ENCODE results near the gene PLA2G4A. TPM values are rescaled to one million over a fixed set of nuclear protein-coding genes. Genes with fewer than 3 reads are reported as not detected.

Gene PLA2G4A
- total RNA-seq, 1 experiment from 2014 or later, result 2.0 TPM

DNA sequence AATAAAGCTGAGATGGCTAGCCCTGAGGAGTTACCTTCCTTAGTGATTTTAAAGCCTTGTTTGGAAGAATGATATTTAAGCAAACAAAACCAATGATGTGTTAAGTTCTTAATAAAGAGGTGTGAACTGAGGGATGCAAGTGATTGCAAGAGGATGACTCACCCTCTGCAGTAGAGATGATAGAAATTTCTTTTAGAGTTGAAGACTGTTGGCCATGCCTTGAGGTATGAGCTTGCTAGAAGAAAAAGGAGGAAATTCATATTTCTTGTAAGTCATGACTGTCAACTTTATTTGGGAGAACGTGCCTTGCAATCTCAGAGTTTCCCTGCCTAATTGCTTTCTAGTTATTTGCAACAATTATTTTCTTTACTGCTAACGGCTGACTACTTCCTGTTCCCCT, 94.7 kb downstream of the PLA2G4A start:
- POLR2A ChIA-PET, result no interaction called here
- peaks cover 11% of the 10 kb centered on the region for H3K4me1 Mint-ChIP-seq (ENCODE audit: low read depth, unreplicated experiment)
- no peak for DNase-seq
- H3K27me3 ChIP-seq (replicated peaks; ENCODE audit: control insufficient read depth, insufficient read depth, low read length), result no peaks in the 10 kb centered on the region
- CTCF ChIA-PET, result no interaction called here
- TF ChIP-seq, protein P1, sequence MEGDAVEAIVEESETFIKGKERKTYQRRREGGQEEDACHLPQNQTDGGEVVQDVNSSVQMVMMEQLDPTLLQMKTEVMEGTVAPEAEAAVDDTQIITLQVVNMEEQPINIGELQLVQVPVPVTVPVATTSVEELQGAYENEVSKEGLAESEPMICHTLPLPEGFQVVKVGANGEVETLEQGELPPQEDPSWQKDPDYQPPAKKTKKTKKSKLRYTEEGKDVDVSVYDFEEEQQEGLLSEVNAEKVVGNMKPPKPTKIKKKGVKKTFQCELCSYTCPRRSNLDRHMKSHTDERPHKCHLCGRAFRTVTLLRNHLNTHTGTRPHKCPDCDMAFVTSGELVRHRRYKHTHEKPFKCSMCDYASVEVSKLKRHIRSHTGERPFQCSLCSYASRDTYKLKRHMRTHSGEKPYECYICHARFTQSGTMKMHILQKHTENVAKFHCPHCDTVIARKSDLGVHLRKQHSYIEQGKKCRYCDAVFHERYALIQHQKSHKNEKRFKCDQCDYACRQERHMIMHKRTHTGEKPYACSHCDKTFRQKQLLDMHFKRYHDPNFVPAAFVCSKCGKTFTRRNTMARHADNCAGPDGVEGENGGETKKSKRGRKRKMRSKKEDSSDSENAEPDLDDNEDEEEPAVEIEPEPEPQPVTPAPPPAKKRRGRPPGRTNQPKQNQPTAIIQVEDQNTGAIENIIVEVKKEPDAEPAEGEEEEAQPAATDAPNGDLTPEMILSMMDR (IDR thresholded peaks at IDR 0.05; ENCODE audit: insufficient read depth in 1 of 2, low read depth in 1 of 2, low read length in 1 of 2, severe bottlenecking in 1 of 2, unreplicated experiment in 1 of 2), result no peak
- no peak overlapping the region for H3K4me3 ChIP-seq (ENCODE audit: low read depth, low read length)
- no peak overlapping the region for H3K4me3 Mint-ChIP-seq (ENCODE audit: unreplicated experiment)
- H3K36me3 Mint-ChIP-seq (ENCODE audit: insufficient read depth, unreplicated experiment), result no peaks in the 10 kb centered on the region
- H3K27me3 Mint-ChIP-seq (ENCODE audit: insufficient read depth, unreplicated experiment), result no peaks in the 10 kb centered on the region
- no peaks in the 10 kb centered on the region for H3K9me3 ChIP-seq
- peaks cover 23% of the 10 kb centered on the region for H3K4me1 ChIP-seq
- BruUV-seq (replicated peaks), result no TSS peak
- H3K27ac Mint-ChIP-seq (ENCODE audit: unreplicated experiment), result no peak overlapping the region
- H3K36me3 ChIP-seq (ENCODE audit: control insufficient read depth, insufficient read depth, low read length), result no peaks in the 10 kb centered on the region; the same call in 1 of the 2 replicates
- intact Hi-C loops (cut with micrococcal nuclease; ENCODE audit: unreplicated experiment), result no loop called here
- H3K9me3 Mint-ChIP-seq (ENCODE audit: unreplicated experiment), result peaks cover 12% of the 10 kb centered on the region

DNA sequence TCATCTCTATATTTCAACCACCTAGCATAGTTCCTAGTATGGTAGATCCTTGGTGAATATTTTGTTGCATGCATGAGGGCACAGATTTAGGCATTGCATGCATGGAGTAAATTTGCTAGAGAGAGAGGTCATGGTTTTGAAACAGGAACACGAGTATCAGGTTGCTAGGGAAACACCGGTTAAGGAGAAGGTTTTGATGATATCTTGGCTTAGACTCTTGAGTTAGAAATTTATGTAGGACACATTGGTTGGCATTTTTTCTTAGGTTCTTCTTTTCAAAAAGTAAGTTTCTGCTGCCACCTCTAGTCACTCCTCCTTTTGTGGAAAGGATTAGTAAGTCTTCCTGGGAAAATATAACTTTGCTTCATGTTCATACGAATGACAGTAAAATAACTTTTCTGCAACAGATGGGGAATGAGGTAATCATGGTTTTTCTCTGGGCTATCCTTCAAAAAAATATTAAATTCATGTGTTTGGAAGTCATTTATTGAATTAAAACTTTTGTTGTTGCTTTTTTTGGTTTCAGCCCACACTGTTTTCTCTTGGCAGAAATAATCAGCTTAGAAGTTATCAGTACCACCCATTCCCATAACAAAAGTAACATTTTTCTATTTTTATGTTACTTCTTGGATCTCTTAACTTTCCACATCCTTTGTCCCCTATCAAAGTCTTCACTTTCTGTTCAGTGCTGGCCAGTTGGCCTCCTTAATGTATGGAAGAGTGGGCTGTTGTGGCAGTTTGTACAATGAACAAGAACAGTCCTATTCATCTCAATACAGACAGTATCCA, 97.3 kb downstream of the PLA2G4A start:
- intact Hi-C loops (cut with micrococcal nuclease; ENCODE audit: unreplicated experiment), result loop anchor here (5.0 kb wide), 1 partner anchor 41 kb away; no protein-coding TSS in a partner anchor
- H3K27me3 Mint-ChIP-seq (ENCODE audit: insufficient read depth, unreplicated experiment), result no peaks in the 10 kb centered on the region
- H3K9me3 ChIP-seq, result no peaks in the 10 kb centered on the region
- no peak overlapping the region for H3K4me3 Mint-ChIP-seq (ENCODE audit: unreplicated experiment)
- no peak overlapping the region for H3K27ac Mint-ChIP-seq (ENCODE audit: unreplicated experiment)
- no peaks in the 10 kb centered on the region; the same call in 1 of the 2 replicates for H3K36me3 ChIP-seq (ENCODE audit: control insufficient read depth, insufficient read depth, low read length)
- DNase-seq, result no peak
- no peaks in the 10 kb centered on the region for H3K36me3 Mint-ChIP-seq (ENCODE audit: insufficient read depth, unreplicated experiment)
- BruUV-seq (replicated peaks), result no TSS peak
- H3K27me3 ChIP-seq (replicated peaks; ENCODE audit: control insufficient read depth, insufficient read depth, low read length), result no peaks in the 10 kb centered on the region
- H3K4me1 ChIP-seq, result peaks cover 23% of the 10 kb centered on the region
- TF ChIP-seq, protein P1 (IDR thresholded peaks at IDR 0.05; ENCODE audit: insufficient read depth in 1 of 2, low read depth in 1 of 2, low read length in 1 of 2, severe bottlenecking in 1 of 2, unreplicated experiment in 1 of 2), result no peak
- H3K4me1 Mint-ChIP-seq (ENCODE audit: low read depth, unreplicated experiment), result peaks cover 11% of the 10 kb centered on the region
- POLR2A ChIA-PET, result no interaction called here
- CTCF ChIA-PET, result no interaction called here
- H3K9me3 Mint-ChIP-seq (ENCODE audit: unreplicated experiment), result peaks cover 12% of the 10 kb centered on the region
- no peak overlapping the region for H3K4me3 ChIP-seq (ENCODE audit: low read depth, low read length)

DNA sequence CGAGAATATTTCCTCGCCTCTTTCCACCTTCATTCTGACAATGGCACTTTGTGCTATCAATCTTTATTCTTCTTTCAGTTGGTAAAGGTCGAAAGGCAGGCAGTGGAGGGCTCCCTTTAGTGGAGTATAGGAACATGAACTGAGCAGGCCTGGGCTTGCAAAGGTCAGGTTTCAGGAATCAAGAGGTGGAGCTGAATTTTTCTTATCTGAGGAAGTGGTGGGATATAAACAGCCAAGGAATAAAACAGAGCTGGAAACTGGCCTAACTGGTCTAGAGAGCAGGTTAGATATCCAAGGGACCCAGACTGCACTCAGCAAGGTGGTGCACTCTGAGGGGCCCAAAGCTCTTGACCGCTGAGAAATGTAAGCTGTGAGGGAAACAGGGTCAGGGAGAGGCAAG, 99.1 kb downstream of the PLA2G4A start:
- H3K27me3 Mint-ChIP-seq (ENCODE audit: insufficient read depth, unreplicated experiment), result no peaks in the 10 kb centered on the region
- ChIA-PET CTCF (interaction anchor here (1.1 kb wide), 1 partner anchor 11 kb away, joined by 6 read pairs; no protein-coding TSS in a partner anchor), POLR2A (no interaction called here)
- H3K4me3 ChIP-seq (ENCODE audit: low read depth, low read length), result no peak overlapping the region
- H3K4me1 Mint-ChIP-seq (ENCODE audit: low read depth, unreplicated experiment), result peaks cover 11% of the 10 kb centered on the region
- BruUV-seq (replicated peaks), result no TSS peak
- H3K27me3 ChIP-seq (replicated peaks; ENCODE audit: control insufficient read depth, insufficient read depth, low read length), result no peaks in the 10 kb centered on the region
- peaks cover 22% of the 10 kb centered on the region for H3K4me1 ChIP-seq
- peaks cover 12% of the 10 kb centered on the region for H3K9me3 Mint-ChIP-seq (ENCODE audit: unreplicated experiment)
- peak overlapping the region; percentile 28 for H3K4me3 Mint-ChIP-seq (ENCODE audit: unreplicated experiment)
- no peak overlapping the region for H3K27ac Mint-ChIP-seq (ENCODE audit: unreplicated experiment)
- intact Hi-C loops (cut with micrococcal nuclease; ENCODE audit: unreplicated experiment), result loop anchor here (1.0 to 5.0 kb wide), 2 partner anchors 16 to 39 kb away; no protein-coding TSS in a partner anchor
- no peaks in the 10 kb centered on the region; the same call in 1 of the 2 replicates for H3K36me3 ChIP-seq (ENCODE audit: control insufficient read depth, insufficient read depth, low read length)
- peak; percentile 57 to 69 for DNase-seq
- TF ChIP-seq, protein P1 (IDR thresholded peaks at IDR 0.05; ENCODE audit: insufficient read depth in 1 of 2, low read depth in 1 of 2, low read length in 1 of 2, severe bottlenecking in 1 of 2, unreplicated experiment in 1 of 2), result no peak
- no peaks in the 10 kb centered on the region for H3K36me3 Mint-ChIP-seq (ENCODE audit: insufficient read depth, unreplicated experiment)
- no peaks in the 10 kb centered on the region for H3K9me3 ChIP-seq
